ELF-1 (cell line): ENCODE measurements around the gene DGAT2.
A peak's percentile ranks its signal among the peaks of the same experiment; 100 is the strongest.
"Not testable (repeated sequence)": the region's sequence is repeated elsewhere in the genome, so short reads cannot be mapped to it uniquely, and the experiment has no call there.

Source experiments
- DNase-seq: peaks from one replicate; pipeline ENCODE4 v3.0.0-alpha.2; 2016; ENCODE audit warnings: low read depth, low spot score

Gene DGAT2

GRCh38 chr11:75754933-75755332 is 13.6 kb upstream of the DGAT2 start:
- not testable (repeated sequence) for DNase-seq

DNA sequence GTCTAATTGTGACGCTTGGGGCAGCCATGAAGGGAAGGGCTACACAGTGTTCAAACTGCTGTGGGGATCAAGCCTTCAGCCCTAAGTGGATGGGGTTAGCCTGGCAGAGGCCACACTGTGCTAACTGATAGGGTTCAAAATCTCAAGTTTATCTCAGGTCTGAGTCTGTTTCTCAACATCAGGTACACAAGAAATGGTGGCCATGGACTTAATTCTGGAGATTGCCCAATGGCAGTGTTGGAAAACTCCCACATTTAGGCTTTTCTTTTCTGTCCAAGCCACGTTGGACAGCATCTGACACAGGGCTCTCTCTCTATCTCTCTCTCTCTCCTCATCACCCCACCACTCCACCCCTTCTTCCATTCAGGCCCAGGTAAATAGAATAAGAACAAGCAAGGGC is 10.9 kb upstream of the DGAT2 start:
- DNase-seq = no peak

DNA sequence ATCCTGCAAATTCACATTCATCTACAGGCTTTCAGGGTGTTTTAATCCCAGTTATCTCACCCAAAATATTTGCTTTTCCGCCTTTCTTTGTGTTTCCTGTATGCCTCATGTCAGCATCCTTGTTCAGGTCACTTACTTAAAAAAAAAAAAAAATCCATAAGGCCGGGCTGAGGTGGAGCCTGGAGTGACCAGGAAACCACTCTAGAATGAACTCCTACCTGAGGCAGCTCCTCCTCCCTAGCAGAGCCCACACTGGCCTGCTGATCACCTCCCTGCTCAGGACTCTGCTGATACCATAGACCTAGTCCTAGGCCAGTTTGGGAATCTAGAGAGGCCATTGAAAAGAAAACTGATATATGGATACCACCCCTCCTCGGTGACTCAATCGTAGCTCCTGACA is 8.7 kb upstream of the DGAT2 start:
- DNase-seq = no peak

DNA sequence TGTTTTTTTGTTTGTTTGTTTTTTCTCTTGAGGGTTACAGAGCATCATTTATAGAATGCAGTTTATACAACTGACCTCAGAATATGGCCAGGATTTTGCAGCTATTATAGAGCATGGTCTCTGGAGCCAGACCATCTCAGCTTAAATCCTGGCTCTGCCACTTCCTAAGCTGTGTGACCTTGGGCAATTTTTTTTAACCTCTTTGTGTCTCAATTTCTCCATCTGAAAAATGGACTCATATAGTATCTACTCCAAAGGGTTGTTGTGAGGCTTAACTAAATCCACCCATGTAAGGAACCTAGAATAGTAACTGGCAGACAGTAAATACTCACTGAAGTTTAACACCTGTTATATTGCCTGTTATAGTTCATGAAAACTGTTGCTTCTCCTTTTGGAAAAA is 8.3 kb upstream of the DGAT2 start:
- DNase-seq = no peak

- no peak for DNase-seq
Observed at GRCh38 chr11:75760710-75761493, 7.7 kb upstream of the DGAT2 start.

- no peak for DNase-seq
Observed at GRCh38 chr11:75762158-75762557, 6.4 kb upstream of the DGAT2 start.

DNA sequence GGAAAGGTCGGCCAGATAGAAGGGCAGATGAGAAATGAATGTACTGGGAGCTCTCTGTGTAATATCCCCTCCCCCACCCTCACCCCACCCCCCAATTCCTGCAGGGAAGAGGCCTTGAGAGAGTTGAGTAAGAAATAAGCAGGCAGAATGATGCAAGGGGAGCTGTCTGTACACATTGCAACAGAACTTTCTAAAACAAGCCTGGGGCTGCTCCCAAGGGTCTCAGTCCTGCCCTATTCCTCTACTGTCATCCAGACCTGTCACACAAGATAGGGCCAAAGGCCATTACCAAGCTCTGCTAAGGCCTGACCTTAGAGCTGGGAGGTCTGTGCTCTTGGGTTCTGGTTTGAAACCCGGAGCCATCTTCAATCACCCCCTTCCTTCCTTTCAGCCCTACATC is 5.7 kb upstream of the DGAT2 start:
- DNase-seq = peak; percentile 26

DNA sequence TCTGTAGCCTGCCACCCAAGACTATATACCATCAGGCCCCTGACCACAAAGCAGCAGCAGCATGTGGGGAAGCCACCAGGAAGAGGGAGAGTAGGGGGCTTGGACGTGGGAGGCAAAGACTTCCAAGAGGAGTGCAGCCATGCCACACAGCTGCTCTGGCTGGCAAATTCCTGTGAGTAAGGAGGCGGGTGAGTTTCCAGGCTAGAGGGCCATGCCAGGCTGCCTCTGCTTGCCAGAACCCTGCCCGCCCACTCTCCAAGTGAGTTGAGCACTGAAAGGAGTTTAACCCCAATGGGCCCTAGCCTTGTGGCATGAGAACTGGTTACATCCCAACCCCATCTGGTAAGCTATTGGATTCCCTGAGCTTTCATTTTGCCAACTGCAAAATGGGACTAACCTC is 4.7 kb upstream of the DGAT2 start:
- DNase-seq = no peak

DNA sequence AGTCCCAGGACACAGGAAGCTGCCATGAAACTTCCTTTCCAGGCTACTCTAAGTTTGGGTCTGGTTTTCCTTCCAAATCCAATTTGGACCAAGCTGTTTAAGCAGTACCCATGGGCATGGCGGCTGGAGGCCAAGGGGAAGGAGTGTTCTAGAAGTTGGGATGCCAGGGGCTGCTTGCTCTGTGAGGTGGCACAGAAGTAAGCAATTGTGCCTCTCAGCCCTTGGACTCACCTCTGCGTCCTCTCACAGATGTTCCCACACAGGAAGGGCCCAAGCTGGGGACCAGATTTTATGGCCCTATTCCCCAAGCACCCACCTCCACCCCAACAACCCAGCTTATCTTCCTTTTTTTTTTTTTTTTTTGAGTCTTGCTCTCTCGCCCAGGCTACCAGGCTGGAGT is 3.5 kb upstream of the DGAT2 start:
- no peak for DNase-seq

DNA sequence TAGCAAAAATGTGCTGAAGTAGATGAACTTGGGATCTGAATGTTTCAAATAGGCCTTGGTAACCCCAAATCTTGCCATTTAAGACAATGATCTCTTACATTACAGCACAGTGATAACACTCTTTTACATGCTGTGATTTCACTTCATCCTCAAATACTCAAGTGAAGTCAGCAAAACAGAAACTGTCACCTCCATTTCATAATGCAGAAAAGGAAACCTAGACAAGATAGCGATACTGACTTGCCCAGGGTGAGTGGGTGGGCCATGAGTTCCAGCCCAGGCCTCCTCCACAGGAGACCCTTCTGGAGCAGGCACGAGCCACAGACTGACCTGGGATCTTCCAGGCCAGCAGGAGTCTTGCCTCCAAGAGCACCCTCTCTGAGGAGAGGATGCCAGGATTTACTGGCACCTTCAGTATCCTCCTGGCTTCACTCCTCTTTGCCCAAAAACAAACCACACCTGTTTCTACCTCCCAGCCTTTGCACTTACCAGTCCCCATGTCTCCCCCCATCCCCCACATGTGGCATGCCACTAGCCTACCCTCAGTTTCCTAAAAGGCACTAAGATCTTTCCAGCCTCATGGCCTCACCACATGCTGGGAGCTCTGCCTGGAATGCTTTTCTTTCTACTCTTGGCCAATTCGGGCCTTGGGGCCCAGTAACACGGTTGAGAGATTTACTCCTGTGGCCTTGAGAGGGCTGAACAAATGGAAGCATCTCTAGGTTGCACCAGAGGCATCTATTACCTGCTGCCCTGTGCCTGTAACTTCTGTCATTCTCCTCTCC is 1.9 kb upstream of the DGAT2 start:
- DNase-seq = no peak

DNA sequence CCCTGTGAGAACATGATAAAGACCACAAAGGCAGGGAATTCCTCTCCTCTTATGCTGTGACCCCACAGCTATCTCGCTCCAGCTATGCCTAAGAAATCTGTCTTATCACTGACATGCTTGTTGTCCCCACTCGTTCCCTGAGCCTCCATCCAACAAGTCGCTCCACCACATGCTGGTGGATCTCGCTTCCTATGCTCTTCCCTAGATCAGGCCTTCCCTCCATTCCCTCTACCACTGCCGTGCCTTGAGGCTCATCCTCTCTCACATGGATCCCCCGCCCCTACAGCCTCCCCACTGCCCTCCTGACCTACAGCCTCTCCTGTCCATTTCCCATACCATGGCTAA is 1.4 kb upstream of the DGAT2 start:
- no peak for DNase-seq

DNA sequence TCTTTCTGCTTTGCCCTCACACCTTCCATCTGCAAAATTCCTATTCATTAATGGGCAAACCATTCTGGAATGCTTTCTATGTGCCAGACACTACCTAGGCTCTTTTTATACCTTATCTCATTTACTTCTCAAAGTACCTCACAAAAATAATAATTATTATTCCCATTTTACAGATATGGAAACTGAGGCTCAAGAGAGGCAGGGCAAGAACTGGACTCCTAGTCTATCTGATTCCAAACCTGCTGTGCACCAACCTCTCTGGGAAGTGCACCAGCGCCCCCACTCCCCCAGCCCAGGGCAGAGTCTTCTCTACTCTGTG is 826 bp upstream of the DGAT2 start:
- no peak for DNase-seq

DNA sequence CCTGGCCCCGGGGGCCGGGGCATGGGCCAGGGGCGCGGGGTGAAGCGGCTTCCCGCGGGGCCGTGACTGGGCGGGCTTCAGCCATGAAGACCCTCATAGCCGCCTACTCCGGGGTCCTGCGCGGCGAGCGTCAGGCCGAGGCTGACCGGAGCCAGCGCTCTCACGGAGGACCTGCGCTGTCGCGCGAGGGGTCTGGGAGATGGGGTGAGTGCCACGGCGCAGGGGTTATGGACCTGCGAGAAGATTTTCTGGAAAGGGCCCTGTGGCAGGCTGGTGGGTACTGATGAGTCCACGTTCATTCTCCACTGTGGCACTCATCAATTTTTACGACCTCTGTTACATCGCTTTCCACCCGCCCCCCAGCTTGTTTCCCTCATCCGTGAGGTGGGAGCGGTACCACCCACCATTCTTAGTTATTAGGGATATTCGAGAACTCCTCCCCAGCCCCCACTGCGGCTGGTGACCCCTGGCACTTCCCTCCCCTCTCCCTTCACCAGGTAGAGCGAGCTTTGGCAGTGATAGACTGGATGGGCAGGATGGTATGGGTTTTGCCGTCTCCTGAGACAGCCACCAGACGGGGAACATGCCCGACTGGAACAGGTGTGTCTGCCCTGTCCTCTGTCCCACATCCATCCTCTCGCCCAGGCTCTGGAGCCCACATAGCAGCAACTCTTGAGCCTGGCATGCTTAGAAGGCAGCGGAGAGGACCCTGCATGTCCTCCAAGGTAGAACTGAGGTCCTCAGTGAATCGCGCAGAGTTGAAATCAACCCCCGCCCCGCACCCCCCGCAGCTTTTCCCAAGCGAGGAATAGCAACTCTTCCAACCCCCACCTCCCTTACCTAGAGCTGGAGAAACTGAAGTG is 562 bp downstream of the DGAT2 start:
- peak; percentile 20 for DNase-seq

GRCh38 chr11:75770102-75770501 is 1.5 kb downstream of the DGAT2 start:
- no peak for DNase-seq

- no peak for DNase-seq
Observed at GRCh38 chr11:75771646-75772410, 3.2 kb downstream of the DGAT2 start.

GRCh38 chr11:75773595-75774353 is 5.2 kb downstream of the DGAT2 start:
- DNase-seq = no peak

DNA sequence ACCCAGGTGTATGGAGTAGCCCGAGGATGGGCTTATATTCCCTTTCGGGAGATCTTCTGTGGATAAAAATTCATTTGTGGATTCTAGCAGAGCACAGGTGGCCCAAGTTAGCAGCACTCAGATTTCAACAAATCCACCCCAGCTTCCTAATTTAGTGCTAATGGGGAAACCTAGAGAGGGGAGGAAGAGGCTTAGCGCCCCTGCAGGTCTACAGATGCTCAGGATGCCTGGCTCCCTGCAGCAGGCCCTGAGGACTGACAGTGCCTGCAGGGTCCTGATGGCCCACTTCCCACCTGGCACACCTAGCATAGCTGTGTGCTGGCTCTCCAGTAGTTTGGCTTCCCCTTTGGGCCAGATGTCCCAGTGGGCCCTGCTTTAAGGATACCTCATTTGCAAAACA is 6.5 kb downstream of the DGAT2 start:
- DNase-seq = peak; percentile 31

DNA sequence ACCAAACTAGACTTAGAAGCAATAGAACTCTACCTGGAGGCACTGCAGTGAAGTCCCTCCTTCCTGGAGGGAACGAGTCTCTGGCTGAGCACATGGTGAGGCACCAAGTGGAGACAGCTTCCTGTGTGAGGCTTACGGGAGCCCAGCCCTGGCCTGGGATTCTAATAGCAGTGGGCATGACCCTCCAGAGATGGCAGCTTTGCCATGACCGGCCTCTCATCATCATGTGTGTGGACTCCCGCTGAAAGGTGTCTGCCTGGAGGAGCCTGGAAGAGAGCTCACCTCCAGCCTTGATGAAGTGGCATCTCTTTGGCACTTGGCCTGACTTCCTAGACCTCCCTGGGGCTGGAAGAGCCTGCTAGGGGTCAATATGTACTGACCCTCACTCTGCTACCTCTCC is 8.0 kb downstream of the DGAT2 start:
- DNase-seq = no peak

- DNase-seq = no peak
Observed at GRCh38 chr11:75777461-75778110, 9.0 kb downstream of the DGAT2 start.

DNA sequence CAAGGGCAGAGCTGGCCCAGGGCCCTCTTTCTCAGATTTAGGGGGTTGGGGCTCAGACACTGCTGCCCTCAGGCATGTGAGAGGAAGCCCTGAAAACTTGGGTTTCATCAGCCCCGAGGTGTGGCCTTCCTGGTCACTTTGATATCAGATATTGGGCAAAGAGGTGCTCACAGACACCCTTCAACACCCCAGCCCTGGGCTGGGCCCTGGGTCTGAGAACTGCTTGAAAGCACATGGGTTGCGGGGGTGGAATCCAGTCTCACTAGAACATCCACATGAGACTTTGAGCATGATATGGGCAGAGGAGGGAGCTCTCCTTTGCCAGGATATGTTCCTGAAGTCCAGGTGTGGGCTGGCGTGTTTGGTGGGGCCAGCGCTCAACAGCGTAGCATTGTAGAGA is 10.4 kb downstream of the DGAT2 start:
- no peak for DNase-seq

DNA sequence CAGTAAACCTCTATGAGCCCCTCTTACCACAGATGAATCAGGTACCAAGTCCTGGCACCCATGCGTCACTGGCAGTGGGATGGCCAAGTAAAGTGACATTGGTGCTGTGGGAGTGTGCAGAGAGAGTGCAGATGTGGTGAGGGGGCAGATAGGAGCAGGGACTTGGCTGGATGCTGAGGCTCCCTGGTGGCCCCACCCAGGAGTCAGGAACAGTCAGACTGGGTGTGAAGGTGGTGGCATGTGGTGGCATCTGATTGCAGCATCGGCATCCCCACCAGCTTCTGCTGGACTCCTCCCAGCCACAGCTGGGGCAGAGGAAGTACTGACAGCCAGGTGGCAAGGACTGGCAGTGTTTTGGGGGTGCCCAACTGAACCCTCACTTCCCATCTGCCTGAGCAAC is 11.4 kb downstream of the DGAT2 start:
- no peak for DNase-seq
